Spleen (tissue), 11 donors: ENCODE data around the gene ZNF331. TPM values are rescaled to one million over a fixed set of nuclear protein-coding genes. Genes with fewer than 3 reads are reported as not detected.

Source experiments
- DNase-seq: peaks from one replicate; pipeline ENCODE4 v3.0.0-alpha.2; 2020
- H3K27ac ChIP-seq, 8 donors: fragments of 200-600 bp; sonication (generic) in 7 of 8; 1 replicate in 4 of 8; 2 replicates in 4 of 8; pipeline versions ENCODE4 v1.5.0 to v1.8.0; 2016 to 2021; ENCODE audit warnings: inconsistent platforms in 4 of 8, mild to moderate bottlenecking in 4 of 8, moderate library complexity in 1 of 8
- H3K27me3 ChIP-seq, 7 donors: fragments of 200-600 bp; sonication (generic) in 6 of 7; replicated peaks in 1 of 7; 1 replicate in 4 of 7; 2 replicates in 3 of 7; pipeline versions ENCODE4 v1.5.0 to v1.8.0; 2016 to 2021; ENCODE audit warnings: inconsistent platforms in 3 of 7, mild to moderate bottlenecking in 1 of 7
- H3K36me3 ChIP-seq, 6 donors: fragments of 200-600 bp; sonication (generic) in 5 of 6; 1 replicate in 4 of 6; 2 replicates in 2 of 6; pipeline versions ENCODE4 v1.5.0 to v1.8.0; 2016 to 2021; ENCODE audit warnings: inconsistent platforms in 2 of 6
- H3K4me1 ChIP-seq, 6 donors: fragments of 200-600 bp; sonication (generic) in 5 of 6; 1 replicate in 3 of 6; 2 replicates in 3 of 6; pipeline versions ENCODE4 v1.5.0 to v1.8.0; 2016 to 2021; ENCODE audit warnings: inconsistent platforms in 3 of 6
- H3K4me3 ChIP-seq, 8 donors: fragments of 200-600 bp; sonication (generic) in 7 of 8; 1 replicate in 4 of 8; 2 replicates in 4 of 8; pipeline versions ENCODE4 v1.5.0 to v1.8.0; 2016 to 2021; ENCODE audit warnings: inconsistent platforms in 4 of 8, mild to moderate bottlenecking in 4 of 8, moderate library complexity in 2 of 8
- H3K9me3 ChIP-seq, 8 donors: fragments of 200-600 bp; sonication (generic) in 7 of 8; 1 replicate in 4 of 8; 2 replicates in 4 of 8; pipeline versions ENCODE4 v1.5.0 to v1.8.0; 2016 to 2021; ENCODE audit warnings: inconsistent platforms in 4 of 8
- CTCF ChIP-seq, 11 experiments: fragments of 200-600 bp in 7 of 11; fragments of 450-650 bp in 4 of 11; sonication (generic) in 4 of 11; IDR thresholded peaks in 8 of 11; conservative IDR thresholded peaks in 3 of 11; 1 replicate in 7 of 11; 2 replicates in 4 of 11; pipeline versions ENCODE4 v1.4.0 to v1.8.0; 2016 to 2021; ENCODE audit warnings: antibody characterized with exemption in 11 of 11, inconsistent platforms in 4 of 11, mild to moderate bottlenecking in 1 of 11
- POLR2A ChIP-seq, 3 donors: fragments of 450-650 bp; IDR thresholded peaks; one replicate each; pipeline ENCODE4 v1.5.1; 2017; ENCODE audit warnings: antibody characterized with exemption in 3 of 3, mild to moderate bottlenecking in 1 of 3
- POLR2AphosphoS5 ChIP-seq, 3 donors: sonication (generic); formaldehyde crosslinking; IDR thresholded peaks; one replicate each; pipeline ENCODE4 v1.5.1; 2017; ENCODE audit warnings: antibody characterized with exemption in 3 of 3
- WGBS, 5 donors: extraction: QIAGEN DNeasy Blood & Tissue Kit in 3 of 5; methylation state at CpG; one replicate each; pipeline versions ENCODE4 v1.1.5 to v1.1.7; 2013 to 2018; 5-methylcytosine and 5-hydroxymethylcytosine counted together
- intact Hi-C: fragments of 100-400 bp; cut with DNase I; formaldehyde crosslinking; loops from one replicate; pipeline ENCODE4 v1.15.0; 2023; ENCODE audit warnings: low total_unique reads
- polyA plus RNA-seq, 3 donors: library from polyadenylated mRNA; stranded (reverse); fragments of 200-250 nt; gene quantifications; one replicate each; pipeline ENCODE4 v1.2.1, GENCODE V29; 2013
- total RNA-seq, 7 donors: library from RNA; depleted of rRNA in 3 of 7; stranded (reverse); fragments of >200 nt in 3 of 7; fragmentation: NEBNext Ultra II Directional in 4 of 7; extraction: Animal tissue kit (Norgen Biotek cat#: 25700) in 4 of 7; gene quantifications; one replicate each; pipeline versions ENCODE4 v1.1.0 to v1.2.1, GENCODE V29; 2016 to 2021
- donor health status: healthy with polysubstance abuse.
- donor health status: DM: no; HTN: no; CAD: no; lungs with moderate emphysema.
- donor health status: DM: no; HTN: no; CAD: no.
- donor health status: Bipolar disorder and iron deficiency.
- donor health status: healthy.
- donor health status: DM: no; HTN: no; CAD: no.
- donor health status: DM: yes; HTN: yes; CAD: no.

ZNF331 gene
- total and polyA plus RNA-seq, 10 donors: 9.4 to 31.1 (median 23.5) TPM

GRCh38 chr19:53520163-53520546 is 17.8 kb upstream of the ZNF331 start:
- peak overlapping the region; percentile 78 to 90 (median 84) for H3K27ac ChIP-seq
- H3K27me3 ChIP-seq: no peaks in the 10 kb centered on the region
- no peak for DNase-seq
- no peaks in the 10 kb centered on the region for H3K36me3 ChIP-seq
- TF ChIP-seq POLR2A (IDR thresholded peaks at IDR 0.05) (no peak), POLR2AphosphoS5 (IDR thresholded peaks at IDR 0.05) (no peak), CTCF (IDR thresholded peaks at IDR 0.05 in 8 of 11, conservative IDR thresholded peaks at IDR 0.05 in 3 of 11) (no peak)
- intact Hi-C loops: no loop called here
- H3K9me3 ChIP-seq: peaks cover 0 to 62% (median 27%) of the 10 kb centered on the region in 8 donors
- H3K4me3 ChIP-seq: peak overlapping the region; percentile 51 to 76 (median 59)
- peaks cover 4 to 17% (median 14%) of the 10 kb centered on the region in 6 donors for H3K4me1 ChIP-seq
- WGBS, 5 donors: 66 to 81% (median 71%) methylated on average over 12 to 13 of the region's 13 CpGs

GRCh38 chr19:53520547-53521372 is 17.2 kb upstream of the ZNF331 start:
- Histone ChIP-seq H3K36me3 (peaks cover 0 to 4% (median 0%) of the 10 kb centered on the region in 6 donors), H3K27ac (peak overlapping the region; percentile 78 to 90 (median 84)), H3K9me3 (peaks cover 0 to 68% (median 33%) of the 10 kb centered on the region in 8 donors), H3K4me1 (peaks cover 4 to 17% (median 14%) of the 10 kb centered on the region in 6 donors), H3K27me3 (no peaks in the 10 kb centered on the region), H3K4me3 (peak overlapping the region; percentile 51 to 76 (median 59))
- TF ChIP-seq CTCF (IDR thresholded peaks at IDR 0.05 in 8 of 11, conservative IDR thresholded peaks at IDR 0.05 in 3 of 11) (no peak), POLR2AphosphoS5 (IDR thresholded peaks at IDR 0.05) (peak; percentile 76 to 90 (median 84))
- DNase-seq: peak; percentile 95
- intact Hi-C loops: no loop called here
- 1 to 2% (median 2%) methylated on average over 38 to 46 of the region's 46 CpGs for WGBS, 5 donors

GRCh38 chr19:53521373-53522202 is 16.4 kb upstream of the ZNF331 start:
- Histone ChIP-seq H3K27ac (peak overlapping the region in 4 of 8 donors; percentile 81 to 90 (median 86)), H3K36me3 (peaks cover 0 to 10% (median 0%) of the 10 kb centered on the region in 6 donors), H3K27me3 (no peaks in the 10 kb centered on the region), H3K4me3 (peak overlapping the region; percentile 51 to 76 (median 59)), H3K4me1 (peaks cover 4 to 17% (median 14%) of the 10 kb centered on the region in 6 donors), H3K9me3 (peaks cover 0 to 76% (median 41%) of the 10 kb centered on the region in 8 donors)
- TF ChIP-seq POLR2AphosphoS5 (IDR thresholded peaks at IDR 0.05) (no peak), POLR2A (IDR thresholded peaks at IDR 0.05) (no peak), CTCF (IDR thresholded peaks at IDR 0.05 in 8 of 11, conservative IDR thresholded peaks at IDR 0.05 in 3 of 11) (no peak)
- DNase-seq: no peak
- intact Hi-C loops: no loop called here
- 21 to 30% (median 22%) methylated on average over 23 to 33 of the region's 33 CpGs for WGBS, 5 donors
